ENCODE results near the gene DENND1A. TPM values are rescaled to one million over a fixed set of nuclear protein-coding genes. Genes with fewer than 3 reads are reported as not detected.

Gene DENND1A
- total and polyA plus RNA-seq, 2 of the 13 experiments (the other 11 are each of a cell fraction or from before 2014, with no cell fraction given) = 14.8 to 30.1 TPM

- TF ChIP-seq ZNF382 (CRISPR knock-in tag; IDR thresholded peaks at IDR 0.05; ENCODE audit: borderline replicate concordance) = no peak
- no peak for TF ChIP-seq MED1 (CRISPR knock-in tag; IDR thresholded peaks at IDR 0.05)
These were observed 508.7 kb downstream of the DENND1A start (continued) for GRCh38 chr9:123421186-123421585.

- Histone ChIP-seq H3K79me2 (ENCODE audit: insufficient read depth, low read length) (no peaks in the 10 kb centered on the region), H3K4me3 (replicated peaks in 1 of 3; ENCODE audit: insufficient read depth in 1 of 3, low read depth in 2 of 3, low read length in 3 of 3) (no peak overlapping the region), H3K4me1 (ENCODE audit: insufficient read depth, low read length) (no peaks in the 10 kb centered on the region), H3K4me2 (ENCODE audit: low read depth, low read length) (no peak overlapping the region), H3K36me3 (replicated peaks in 1 of 2; ENCODE audit: control insufficient read depth in 1 of 2, insufficient read depth in 2 of 2, low read length in 2 of 2) (peaks cover 10 to 34% of the 10 kb centered on the region in 2 experiments), H3K27ac (ENCODE audit: extremely low read length, insufficient read depth, low read length) (no peak overlapping the region), H3K27me3 (ENCODE audit: control insufficient read depth in 1 of 2, insufficient read depth in 2 of 2, low read length in 2 of 2) (no peaks in the 10 kb centered on the region), H3K9ac (ENCODE audit: insufficient read depth, low read depth, low read length) (no peak overlapping the region), H2AFZ (ENCODE audit: low read length) (no peak overlapping the region), H4K20me1 (ENCODE audit: insufficient read depth, low read length) (no peaks in the 10 kb centered on the region), H3K9me3 (ENCODE audit: low read length) (no peaks in the 10 kb centered on the region)
- BruUV-seq (replicated peaks) = no TSS peak
- no peak for DNase-seq (ENCODE audit: low spot score)
- TF ChIP-seq EEA1 (CRISPR knock-in tag; IDR thresholded peaks at IDR 0.05; ENCODE audit: borderline replicate concordance) (no peak), HMGXB3 (CRISPR knock-in tag; IDR thresholded peaks at IDR 0.05; ENCODE audit: borderline replicate concordance) (no peak), CCAR2 (optimal IDR thresholded peaks at IDR 0.05; ENCODE audit: low read depth, low read length) (no peak), ZNF772 (CRISPR knock-in tag; IDR thresholded peaks at IDR 0.05) (no peak)
- WGBS (ENCODE audit: low lambda C conversion rate) = 92% methylated on average over 12 of the region's 17 CpGs
- ChIA-PET POLR2A (no interaction called here), CTCF (ENCODE audit: low intra/inter-chr PET ratio, low total read pairs) (no interaction called here)
- FAIRE-seq = no peak
- intact Hi-C loops (cut with micrococcal nuclease; ENCODE audit: unreplicated experiment) = no loop called here
- ATAC-seq = no peak
- in situ Hi-C loops (cut with HindIII; ENCODE audit: extremely low pct_ligation_motif_present, low pct_unique_long_range_greater_than_20kb) = loop anchor here (25.0 kb wide), 1 partner anchor 617 kb away; no protein-coding TSS in a partner anchor
These were observed 509.3 kb downstream of the DENND1A start for GRCh38 chr9:123420592-123421111.
